Stimulated activated CD4-positive, alpha-beta T cell treated with anti-CD3 and anti-CD28 coated beads, Interleukin-4, amount 100 ng/mL, for 24 hours (primary cell): ENCODE measurements around the gene RIPOR3.
A peak's percentile ranks its signal among the peaks of the same experiment; 100 is the strongest.
"Not testable (repeated sequence)": the region's sequence is repeated elsewhere in the genome, so short reads cannot be mapped to it uniquely, and the experiment has no call there.

ENCODE experiments used
- DNase-seq: peaks from one replicate; pipeline ENCODE4 v3.0.0-alpha.2; 2020

Gene RIPOR3

GRCh38 chr20:50679753-50680104, 11.6 kb downstream of the RIPOR3 start:
- DNase-seq: no peak

GRCh38 chr20:50678169-50678898, 13.0 kb downstream of the RIPOR3 start:
- DNase-seq: no peak

- no peak for DNase-seq
These were observed 14.5 kb downstream of the RIPOR3 start for GRCh38 chr20:50676858-50677257.

- not testable (repeated sequence) for DNase-seq
These were observed 15.0 kb downstream of the RIPOR3 start for GRCh38 chr20:50676377-50676731.

- DNase-seq: no peak
These were observed 15.5 kb downstream of the RIPOR3 start for GRCh38 chr20:50675671-50676376.

GRCh38 chr20:50674138-50674825, 17.1 kb downstream of the RIPOR3 start:
- DNase-seq: no peak

- no peak for DNase-seq
These were observed 17.7 kb downstream of the RIPOR3 start for GRCh38 chr20:50673466-50674137.

- no peak for DNase-seq
These were observed 18.2 kb downstream of the RIPOR3 start for GRCh38 chr20:50673146-50673465.

GRCh38 chr20:50672400-50673145, 18.8 kb downstream of the RIPOR3 start:
- no peak for DNase-seq

GRCh38 chr20:50671626-50672025, 19.7 kb downstream of the RIPOR3 start:
- DNase-seq: no peak

GRCh38 chr20:50671010-50671409, 20.3 kb downstream of the RIPOR3 start:
- not testable (repeated sequence) for DNase-seq

- no peak for DNase-seq
These were observed 21.0 kb downstream of the RIPOR3 start for GRCh38 chr20:50670126-50670862.

GRCh38 chr20:50668798-50669197, 22.5 kb downstream of the RIPOR3 start:
- no peak for DNase-seq

GRCh38 chr20:50668326-50668725, 23.0 kb downstream of the RIPOR3 start:
- no peak for DNase-seq

- no peak for DNase-seq
These were observed 24.5 kb downstream of the RIPOR3 start for GRCh38 chr20:50666709-50667298.

- DNase-seq: no peak
These were observed 27.1 kb downstream of the RIPOR3 start for GRCh38 chr20:50664254-50664653.

- DNase-seq: peak; percentile 25
These were observed 28.1 kb downstream of the RIPOR3 start for GRCh38 chr20:50663095-50663821.

- DNase-seq: no peak
These were observed 31.2 kb downstream of the RIPOR3 start for GRCh38 chr20:50659975-50660670.

- DNase-seq: no peak
These were observed 32.5 kb downstream of the RIPOR3 start for GRCh38 chr20:50658804-50659380.

GRCh38 chr20:50655311-50655880, 35.9 kb downstream of the RIPOR3 start:
- DNase-seq: no peak
